Esophagus squamous epithelium (tissue), 5 donors: Measurements from ENCODE around the gene TRAPPC13. TPM values are rescaled to one million over a fixed set of nuclear protein-coding genes. Genes with fewer than 3 reads are reported as not detected.
"Not testable (repeated sequence)": the region's sequence is repeated elsewhere in the genome, so short reads cannot be mapped to it uniquely, and the experiment has no call there.

Experiments used
- DNase-seq: peaks from one replicate; lab custom pipeline; 2025; lab: John Stamatoyannopoulos, UW
- H3K27ac ChIP-seq, 4 donors: fragments of 200-600 bp; sonication (generic); one replicate each; pipeline ENCODE4 v1.5.1; 2016 to 2019; ENCODE audit warnings: mild to moderate bottlenecking in 1 of 4
- H3K27me3 ChIP-seq, 4 donors: fragments of 200-600 bp; sonication (generic); 1 replicate in 3 of 4; 2 replicates in 1 of 4; pipeline versions ENCODE4 v1.5.1 to v1.6.0; 2017 to 2021; ENCODE audit warnings: antibody characterized with exemption in 1 of 4
- H3K36me3 ChIP-seq, 3 donors: fragments of 200-600 bp; sonication (generic); one replicate each; pipeline ENCODE4 v1.5.1; 2016 to 2019
- H3K4me1 ChIP-seq, 3 donors: fragments of 200-600 bp; sonication (generic); one replicate each; pipeline ENCODE4 v1.5.1; 2017 to 2019
- H3K4me3 ChIP-seq, 4 donors: fragments of 200-600 bp; sonication (generic); 1 replicate in 3 of 4; 2 replicates in 1 of 4; pipeline ENCODE4 v1.5.1; 2016 to 2019; ENCODE audit warnings: mild to moderate bottlenecking in 2 of 4, moderate library complexity in 1 of 4
- H3K9me3 ChIP-seq, 3 donors: fragments of 200-600 bp; sonication (generic); one replicate each; pipeline ENCODE4 v1.5.1; 2016 to 2019
- CTCF ChIP-seq, 6 experiments: fragments of 450-650 bp in 4 of 6; fragments of 200-600 bp in 2 of 6; sonication (generic) in 2 of 6; IDR thresholded peaks; one replicate each; pipeline ENCODE4 v1.5.1; 2016 to 2019; ENCODE audit warnings: antibody characterized with exemption in 6 of 6, mild to moderate bottlenecking in 4 of 6, moderate library complexity in 4 of 6
- POLR2A ChIP-seq, 4 donors: fragments of 450-650 bp; IDR thresholded peaks; one replicate each; pipeline ENCODE4 v1.6.1; 2017; ENCODE audit warnings: antibody characterized with exemption in 4 of 4, mild to moderate bottlenecking in 4 of 4, moderate library complexity in 3 of 4
- WGBS, 2 donors: methylation state at CpG; one replicate each; pipeline ENCODE4 v1.1.5; 2018; 5-methylcytosine and 5-hydroxymethylcytosine counted together
- intact Hi-C: fragments of 100-400 bp; cut with DNase I; formaldehyde crosslinking; loops from one replicate; pipeline ENCODE4 v1.15.0; 2022
- total RNA-seq, 4 donors: library from RNA; depleted of rRNA; stranded (reverse); fragments of >200 nt; gene quantifications; one replicate each; pipeline ENCODE4 v1.1.0, GENCODE V29; 2016
- donor health status: DM: yes; HTN: yes; CAD: no.

TRAPPC13 gene
- total RNA-seq, 4 donors from 2014 or later = 10.1 to 19.5 (median 14.9) TPM

DNA sequence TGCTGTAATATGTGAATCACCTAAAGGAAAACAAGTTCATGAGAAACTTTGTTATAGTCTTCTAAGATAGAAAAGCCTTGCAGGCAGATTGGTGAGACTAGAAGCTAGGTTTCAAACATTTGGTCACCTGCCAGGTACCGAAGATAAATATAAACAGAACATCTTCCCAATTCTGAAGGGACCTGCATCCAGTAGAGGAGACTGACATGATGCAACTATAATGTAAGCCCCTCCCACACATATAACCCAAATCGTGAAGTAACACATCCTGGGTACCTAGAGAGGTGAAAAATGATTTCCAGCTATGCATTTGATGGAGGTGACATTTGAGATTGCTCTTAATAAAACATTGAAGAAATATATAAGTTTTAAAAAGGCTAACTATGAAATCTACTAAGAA, 29.9 kb downstream of the TRAPPC13 start:
- no peak for DNase-seq
- Histone ChIP-seq H3K4me3 (no peak overlapping the region), H3K27ac (no peak overlapping the region), H3K9me3 (no peaks in the 10 kb centered on the region), H3K4me1 (no peaks in the 10 kb centered on the region), H3K36me3 (peaks cover 0 to 67% (median 0%) of the 10 kb centered on the region in 3 donors), H3K27me3 (no peaks in the 10 kb centered on the region)
- 86 to 88% methylated on average over 2 of the region's 2 CpGs for WGBS, 2 donors
- TF ChIP-seq POLR2A (IDR thresholded peaks at IDR 0.05) = no peak
- TF ChIP-seq CTCF (IDR thresholded peaks at IDR 0.05) = no peak
- intact Hi-C loops = no loop called here

DNA sequence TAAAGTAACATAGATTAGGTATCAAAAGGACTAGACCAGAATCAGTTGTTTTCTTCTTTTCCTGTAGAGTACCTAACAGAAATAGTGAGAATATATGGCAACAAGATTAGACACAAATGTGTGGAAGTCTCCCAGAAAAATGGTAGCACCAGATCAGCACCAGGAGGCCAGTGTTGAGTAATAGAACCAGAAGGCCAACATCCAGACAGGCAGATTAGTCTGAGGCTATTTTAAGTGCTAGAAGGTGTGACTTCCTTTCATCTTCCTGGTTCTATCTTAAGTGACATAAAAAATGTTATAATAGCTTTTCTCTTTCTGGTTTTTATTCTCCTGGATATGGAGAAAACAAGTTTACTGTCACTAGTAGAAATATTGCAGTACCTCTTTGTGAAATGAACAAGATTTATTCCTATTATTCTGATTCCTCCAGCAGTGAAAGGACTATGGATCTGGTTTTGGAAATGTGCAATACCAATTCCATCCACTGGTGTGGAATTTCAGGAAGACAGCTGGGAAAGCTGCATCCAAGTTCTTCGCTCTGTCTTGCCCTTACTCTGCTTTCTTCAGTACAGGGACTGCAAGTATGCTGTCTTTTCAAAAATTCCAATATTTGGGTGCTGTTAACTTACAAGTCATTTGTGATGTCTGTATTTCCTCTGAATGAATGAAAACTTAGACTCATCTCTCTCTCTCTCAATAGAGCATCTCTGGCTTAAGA, 39.1 kb downstream of the TRAPPC13 start:
- intact Hi-C loops = no loop called here
- no peaks in the 10 kb centered on the region for H3K9me3 ChIP-seq
- no peaks in the 10 kb centered on the region for H3K27me3 ChIP-seq
- no peak overlapping the region for H3K27ac ChIP-seq
- peak in 3 of 6 experiments; percentile 32 to 41 (median 36) for TF ChIP-seq CTCF (IDR thresholded peaks at IDR 0.05)
- no peak for TF ChIP-seq POLR2A (IDR thresholded peaks at IDR 0.05)
- WGBS, 2 donors = 88 to 89% methylated on average over 1 of the region's 1 CpG
- peaks cover 0 to 74% (median 0%) of the 10 kb centered on the region in 3 donors for H3K36me3 ChIP-seq
- DNase-seq = no peak
- no peak overlapping the region for H3K4me3 ChIP-seq
- H3K4me1 ChIP-seq = no peaks in the 10 kb centered on the region

- Histone ChIP-seq H3K27me3 (no peaks in the 10 kb centered on the region), H3K9me3 (no peaks in the 10 kb centered on the region), H3K36me3 (peaks cover 0 to 65% (median 0%) of the 10 kb centered on the region in 3 donors), H3K4me3 (no peak overlapping the region), H3K4me1 (no peaks in the 10 kb centered on the region), H3K27ac (no peak overlapping the region)
- WGBS, 2 donors = 79 to 84% methylated on average over 7 of the region's 7 CpGs
- intact Hi-C loops = no loop called here
- no peak for TF ChIP-seq CTCF (IDR thresholded peaks at IDR 0.05)
- no peak for TF ChIP-seq POLR2A (IDR thresholded peaks at IDR 0.05)
- no peak for DNase-seq
Measured at GRCh38 chr5:65668696-65669095, 43.9 kb downstream of the TRAPPC13 start.

DNA sequence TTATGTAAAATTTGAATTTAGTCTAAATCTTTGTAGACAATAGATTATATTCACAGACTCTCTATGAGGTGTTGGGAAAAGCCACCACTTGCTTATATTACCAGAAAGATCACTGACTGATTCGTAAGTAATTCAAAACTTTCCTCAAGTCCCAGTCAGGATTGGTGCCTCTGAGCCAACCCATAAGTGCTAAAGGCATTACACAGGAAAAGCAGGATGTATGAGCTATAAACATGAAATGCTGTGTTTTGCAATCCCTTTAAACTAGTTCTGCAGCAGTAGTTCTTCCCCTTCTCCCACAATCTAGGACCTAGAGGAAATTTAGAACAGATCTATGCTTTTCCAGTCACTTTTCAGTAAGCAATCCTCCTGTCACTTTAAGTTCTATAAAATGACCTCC, 48.0 kb downstream of the TRAPPC13 start:
- no peak for DNase-seq
- Histone ChIP-seq H3K27me3 (no peaks in the 10 kb centered on the region), H3K27ac (no peak overlapping the region), H3K9me3 (no peaks in the 10 kb centered on the region), H3K4me1 (no peaks in the 10 kb centered on the region), H3K4me3 (no peak overlapping the region), H3K36me3 (peaks cover 0 to 55% (median 0%) of the 10 kb centered on the region in 3 donors)
- 63 to 73% methylated on average over 1 of the region's 1 CpG for WGBS, 2 donors
- intact Hi-C loops = no loop called here
- TF ChIP-seq POLR2A (IDR thresholded peaks at IDR 0.05) (no peak), CTCF (IDR thresholded peaks at IDR 0.05) (no peak)

DNA sequence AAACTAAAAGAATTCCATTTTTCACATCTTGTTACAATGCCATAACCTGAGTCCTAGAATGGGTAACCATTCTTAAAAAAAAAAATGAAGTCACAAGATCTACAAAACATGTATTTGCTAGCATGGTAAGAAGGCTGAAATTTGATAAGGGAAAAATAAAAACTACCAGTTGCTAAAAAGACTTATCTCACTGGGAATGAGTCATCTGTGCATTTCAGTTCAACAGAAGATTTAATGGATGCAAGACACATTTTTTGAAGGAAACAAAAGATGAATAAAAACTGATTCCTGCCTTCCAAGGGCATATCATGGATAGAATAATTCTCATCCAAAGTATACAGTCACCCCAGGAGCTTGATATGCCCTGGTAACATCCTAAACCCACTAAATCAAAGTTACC, 49.9 kb downstream of the TRAPPC13 start:
- intact Hi-C loops = no loop called here
- no peaks in the 10 kb centered on the region for H3K27me3 ChIP-seq
- no peak for DNase-seq
- H3K27ac ChIP-seq = no peak overlapping the region
- TF ChIP-seq POLR2A (IDR thresholded peaks at IDR 0.05) = no peak
- no peak for TF ChIP-seq CTCF (IDR thresholded peaks at IDR 0.05)
- no peak overlapping the region for H3K4me3 ChIP-seq
- H3K4me1 ChIP-seq = no peaks in the 10 kb centered on the region
- no peaks in the 10 kb centered on the region for H3K9me3 ChIP-seq
- H3K36me3 ChIP-seq = peaks cover 0 to 50% (median 0%) of the 10 kb centered on the region in 3 donors

GRCh38 chr5:65676056-65676455, 51.2 kb downstream of the TRAPPC13 start:
- H3K9me3 ChIP-seq, H3K4me3 ChIP-seq, H3K27ac ChIP-seq, H3K4me1 ChIP-seq, H3K27me3 ChIP-seq, DNase-seq, intact Hi-C loops: not testable (repeated sequence)
- WGBS, 2 donors = 71 to 83% methylated on average over 3 of the region's 3 CpGs
- peaks cover 0 to 48% (median 0%) of the 10 kb centered on the region in 3 donors for H3K36me3 ChIP-seq
